ENCODE results near the gene OIP5.

- TF ChIP-seq POLR2A (IDR thresholded peaks at IDR 0.05; ENCODE audit: low read length) (no peak), GATA1 (IDR thresholded peaks at IDR 0.05; ENCODE audit: low read depth, low read length) (no peak)
These were observed 4.2 kb upstream of the OIP5 start for GRCh38 chr15:41336549-41336948.
